Measurements from ENCODE around the gene CEP131. TPM values are rescaled to one million over a fixed set of nuclear protein-coding genes. Genes with fewer than 3 reads are reported as not detected.

The CEP131 gene
- total and polyA plus RNA-seq, 4 donors: 5.0 to 86.6 (median 9.0) TPM

DNA sequence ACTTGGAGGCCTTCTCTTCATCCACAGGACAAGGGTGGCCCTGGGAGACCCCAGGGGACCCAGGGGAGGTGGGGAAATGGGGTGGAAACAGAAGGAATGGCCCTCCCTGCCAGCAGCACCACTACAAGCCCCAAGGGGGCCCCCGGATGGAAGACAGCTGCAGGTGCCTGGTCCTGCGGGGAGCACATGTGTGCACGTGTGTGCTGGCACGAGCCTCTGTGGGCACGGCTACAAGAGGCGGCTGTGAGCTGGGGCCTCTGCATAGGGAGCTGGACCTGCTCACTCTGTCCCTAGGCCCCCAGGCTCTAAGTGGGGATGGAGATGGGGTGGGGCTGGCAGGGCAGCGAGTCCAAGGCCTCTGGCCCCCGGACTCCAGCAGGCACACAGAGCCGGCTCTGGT, 43.5 kb downstream of the CEP131 start:
- DNase-seq (no peak), ATAC-seq (ENCODE audit: low FRiP score) (no peak)
- WGBS, 2 donors: 74 to 76% methylated on average over 9 of the region's 9 CpGs
- no peaks in the 10 kb centered on the region for H3K4me1 ChIP-seq (ENCODE audit: control insufficient read depth in 1 of 2, insufficient read depth in 2 of 2, low read length in 2 of 2)
- H3K36me3 ChIP-seq (ENCODE audit: control insufficient read depth in 1 of 2, insufficient read depth in 2 of 2, low read length in 1 of 2): no peaks in the 10 kb centered on the region
- no peaks in the 10 kb centered on the region for H3K27me3 ChIP-seq (ENCODE audit: control insufficient read depth in 1 of 2, insufficient read depth in 2 of 2, low read length in 1 of 2)
- no peaks in the 10 kb centered on the region for H3K9me3 ChIP-seq (ENCODE audit: control insufficient read depth, low read length)
- intact Hi-C loops (cut with DNase I): no loop called here
- H3K27ac ChIP-seq (ENCODE audit: low read depth in 1 of 2, low read length in 2 of 2): no peak overlapping the region
- H3K4me3 ChIP-seq (ENCODE audit: low read length in 2 of 2): no peak overlapping the region

DNA sequence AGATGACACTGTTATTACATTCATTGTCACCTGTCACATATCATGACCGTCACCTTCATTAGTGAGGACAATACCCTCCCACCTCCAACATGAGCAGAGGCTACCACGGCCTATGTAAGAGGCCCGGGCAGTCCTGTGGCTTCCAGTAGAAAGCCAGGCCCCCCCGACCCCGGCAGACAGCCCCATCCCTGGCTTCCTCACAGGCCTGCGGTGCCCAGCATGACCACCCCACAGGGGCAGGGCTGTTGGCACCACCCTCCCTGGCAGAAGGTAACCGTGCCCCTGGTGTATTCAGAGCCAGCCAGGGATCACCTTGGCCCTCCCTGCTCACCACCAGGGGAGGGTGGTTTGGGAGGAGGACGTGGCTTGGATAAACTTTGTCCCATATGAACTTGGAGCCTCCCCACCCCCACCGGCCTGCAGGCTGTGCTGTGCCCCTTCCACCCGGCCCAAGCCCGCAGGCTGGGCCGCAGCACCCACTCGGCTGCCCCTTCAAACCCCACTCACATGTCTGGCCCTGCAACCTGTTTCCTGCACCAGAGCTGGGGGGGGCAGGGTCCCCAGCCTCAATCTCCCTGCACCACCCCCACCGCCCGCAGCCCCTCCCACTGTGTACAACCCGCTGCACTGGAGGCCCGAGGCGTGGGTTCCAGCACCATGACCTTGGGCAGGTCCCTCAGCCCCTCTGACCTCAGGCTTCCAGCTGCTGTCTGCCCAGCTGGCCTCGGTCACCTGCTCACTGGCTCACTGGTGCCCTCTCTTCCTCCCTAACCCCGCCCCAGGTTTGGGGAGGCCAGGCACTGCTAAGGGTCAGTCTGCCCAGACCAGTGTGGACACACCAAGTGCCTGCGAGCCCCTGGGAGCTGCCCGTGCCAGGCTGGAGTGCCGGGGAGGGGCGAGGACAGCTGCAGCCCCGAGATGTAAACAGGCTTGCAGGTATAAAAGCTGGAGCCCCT, 44.4 kb downstream of the CEP131 start:
- intact Hi-C loops (cut with DNase I): no loop called here
- 93 to 95% methylated on average over 25 of the region's 25 CpGs for WGBS, 2 donors

DNA sequence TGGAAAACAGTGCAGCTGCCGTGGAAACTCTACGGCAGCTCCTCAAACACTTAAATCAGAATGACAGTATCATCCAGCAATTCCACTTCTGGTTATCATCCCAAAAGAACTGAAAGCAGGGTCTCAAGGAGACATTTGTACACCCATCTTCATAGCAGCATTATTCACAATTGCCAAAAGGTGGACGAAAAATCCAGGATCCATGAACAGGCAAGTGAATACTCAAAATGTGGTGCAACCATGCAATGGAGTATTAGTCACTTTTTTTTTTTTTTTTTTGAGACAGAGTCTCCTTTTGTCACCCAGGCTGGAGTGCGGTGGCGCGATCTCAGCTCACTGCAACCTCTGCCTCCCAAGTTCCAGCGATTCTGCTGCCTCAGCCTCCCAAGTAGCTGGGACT, 46.1 kb downstream of the CEP131 start:
- H3K4me3 ChIP-seq (ENCODE audit: low read length in 2 of 2): no peak overlapping the region
- 91 to 93% methylated on average over 7 of the region's 7 CpGs for WGBS, 2 donors
- ATAC-seq (ENCODE audit: low FRiP score) (no peak), DNase-seq (no peak)
- H3K36me3 ChIP-seq (ENCODE audit: control insufficient read depth in 1 of 2, insufficient read depth in 2 of 2, low read length in 1 of 2): no peaks in the 10 kb centered on the region
- H3K4me1 ChIP-seq (ENCODE audit: control insufficient read depth in 1 of 2, insufficient read depth in 2 of 2, low read length in 2 of 2): no peaks in the 10 kb centered on the region
- no peak overlapping the region for H3K27ac ChIP-seq (ENCODE audit: low read depth in 1 of 2, low read length in 2 of 2)
- intact Hi-C loops (cut with DNase I): no loop called here
- H3K9me3 ChIP-seq (ENCODE audit: control insufficient read depth, low read length): no peaks in the 10 kb centered on the region
- no peaks in the 10 kb centered on the region for H3K27me3 ChIP-seq (ENCODE audit: control insufficient read depth in 1 of 2, insufficient read depth in 2 of 2, low read length in 1 of 2)

More for the DNA sequence above, 44.4 kb downstream of the CEP131 start:
- no peak overlapping the region for H3K27ac ChIP-seq (ENCODE audit: low read depth in 1 of 2, low read length in 2 of 2)
- no peak overlapping the region for H3K4me3 ChIP-seq (ENCODE audit: low read length in 2 of 2)
- H3K36me3 ChIP-seq (ENCODE audit: control insufficient read depth in 1 of 2, insufficient read depth in 2 of 2, low read length in 1 of 2): no peaks in the 10 kb centered on the region
- DNase-seq: no peak
- ATAC-seq (ENCODE audit: low FRiP score): no peak
- no peaks in the 10 kb centered on the region for H3K9me3 ChIP-seq (ENCODE audit: control insufficient read depth, low read length)
- H3K4me1 ChIP-seq (ENCODE audit: control insufficient read depth in 1 of 2, insufficient read depth in 2 of 2, low read length in 2 of 2): no peaks in the 10 kb centered on the region
- H3K27me3 ChIP-seq (ENCODE audit: control insufficient read depth in 1 of 2, insufficient read depth in 2 of 2, low read length in 1 of 2): no peaks in the 10 kb centered on the region

DNA sequence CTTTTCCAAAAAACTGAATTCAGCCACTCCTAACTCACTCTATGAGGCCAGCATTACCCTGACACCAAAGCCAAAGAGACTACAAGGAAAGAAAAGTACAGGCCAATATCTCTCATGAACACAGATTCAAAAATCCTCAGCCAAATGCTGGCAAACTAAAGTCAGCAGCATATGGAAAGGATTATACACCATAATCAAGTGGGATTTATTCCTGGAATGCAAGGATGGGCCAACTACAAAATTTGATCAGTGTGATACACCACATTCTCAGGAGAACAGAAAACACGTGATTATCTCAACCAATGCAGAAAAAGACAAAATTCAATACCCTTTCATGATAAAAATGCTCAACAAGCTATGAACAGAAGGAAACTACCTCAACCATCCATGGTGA, 49.0 kb downstream of the CEP131 start:
- no peak for ATAC-seq (ENCODE audit: low FRiP score)
- no peak overlapping the region for H3K27ac ChIP-seq (ENCODE audit: low read depth in 1 of 2, low read length in 2 of 2)
- no peaks in the 10 kb centered on the region for H3K36me3 ChIP-seq (ENCODE audit: control insufficient read depth in 1 of 2, insufficient read depth in 2 of 2, low read length in 1 of 2)
- no peak for DNase-seq
- no peak overlapping the region for H3K4me3 ChIP-seq (ENCODE audit: low read length in 2 of 2)
- H3K27me3 ChIP-seq (ENCODE audit: control insufficient read depth in 1 of 2, insufficient read depth in 2 of 2, low read length in 1 of 2): no peaks in the 10 kb centered on the region
- H3K9me3 ChIP-seq (ENCODE audit: control insufficient read depth, low read length): no peaks in the 10 kb centered on the region
- WGBS, 2 donors: 92 to 97% methylated on average over 1 of the region's 1 CpG
- no peaks in the 10 kb centered on the region for H3K4me1 ChIP-seq (ENCODE audit: control insufficient read depth in 1 of 2, insufficient read depth in 2 of 2, low read length in 2 of 2)
- intact Hi-C loops (cut with DNase I): no loop called here

DNA sequence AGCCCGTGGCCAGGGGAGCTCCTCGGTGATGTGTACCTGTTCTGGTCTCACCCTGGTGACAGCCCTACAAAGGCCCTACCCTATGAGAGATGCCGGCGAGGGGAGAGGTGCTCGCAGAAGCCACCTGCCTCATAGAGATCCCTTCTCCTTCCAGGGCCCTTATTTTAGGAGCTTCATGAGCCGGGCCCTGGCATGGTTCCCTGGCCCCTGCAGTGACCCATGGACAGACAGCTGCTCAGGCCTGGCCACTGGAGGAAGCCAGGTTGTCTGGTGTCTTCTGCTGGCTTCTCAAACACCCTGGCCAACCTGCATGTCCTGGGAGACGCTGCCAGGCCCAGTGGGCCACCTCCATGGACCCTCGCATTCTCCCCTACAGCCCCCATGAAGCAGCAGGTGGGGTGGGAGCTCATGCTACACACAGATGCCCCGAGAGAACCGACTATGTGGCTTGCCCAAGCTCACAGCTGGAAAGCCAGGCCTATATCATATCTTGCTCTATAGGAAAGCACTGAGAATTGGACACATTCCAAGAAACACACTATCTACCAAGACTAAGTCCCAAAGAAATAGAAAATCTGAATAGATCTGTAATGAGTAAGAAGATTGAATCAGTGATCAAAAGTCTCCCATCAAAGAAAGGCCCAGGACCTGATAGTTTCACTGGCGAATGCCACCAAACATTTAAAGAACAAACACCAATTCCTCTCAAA, 49.6 kb downstream of the CEP131 start:
- no peak overlapping the region for H3K4me3 ChIP-seq (ENCODE audit: low read length in 2 of 2)
- DNase-seq: no peak
- no peak overlapping the region for H3K27ac ChIP-seq (ENCODE audit: low read depth in 1 of 2, low read length in 2 of 2)
- H3K4me1 ChIP-seq (ENCODE audit: control insufficient read depth in 1 of 2, insufficient read depth in 2 of 2, low read length in 2 of 2): no peaks in the 10 kb centered on the region
- WGBS, 2 donors: 79 to 82% methylated on average over 11 of the region's 11 CpGs
- H3K36me3 ChIP-seq (ENCODE audit: control insufficient read depth in 1 of 2, insufficient read depth in 2 of 2, low read length in 1 of 2): no peaks in the 10 kb centered on the region
- no peaks in the 10 kb centered on the region for H3K9me3 ChIP-seq (ENCODE audit: control insufficient read depth, low read length)
- intact Hi-C loops (cut with DNase I): no loop called here
- no peaks in the 10 kb centered on the region for H3K27me3 ChIP-seq (ENCODE audit: control insufficient read depth in 1 of 2, insufficient read depth in 2 of 2, low read length in 1 of 2)
- ATAC-seq (ENCODE audit: low FRiP score): no peak

DNA sequence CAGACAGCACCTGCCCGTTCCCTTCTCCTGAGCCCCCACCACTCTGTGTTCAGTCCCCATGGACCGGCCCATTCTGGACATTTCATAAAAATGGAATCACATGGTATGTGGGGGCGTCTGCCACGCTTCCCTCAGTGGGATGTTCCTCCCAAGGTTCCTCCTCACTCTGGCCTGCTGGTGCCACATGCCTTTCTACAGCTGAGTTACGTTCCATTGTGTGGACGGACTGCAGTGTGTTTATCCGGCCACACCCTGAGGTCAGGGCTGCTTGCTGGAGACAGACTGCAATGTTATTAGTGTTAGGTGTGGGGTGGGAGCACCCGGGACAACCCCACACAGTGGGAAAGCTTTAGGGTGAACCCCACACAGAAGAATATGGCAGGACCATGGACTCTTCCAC, 50.8 kb downstream of the CEP131 start:
- 83 to 87% methylated on average over 8 of the region's 8 CpGs for WGBS, 2 donors
- no peaks in the 10 kb centered on the region for H3K36me3 ChIP-seq (ENCODE audit: control insufficient read depth in 1 of 2, insufficient read depth in 2 of 2, low read length in 1 of 2)
- DNase-seq (no peak), ATAC-seq (ENCODE audit: low FRiP score) (no peak)
- intact Hi-C loops (cut with DNase I): no loop called here
- no peak overlapping the region for H3K27ac ChIP-seq (ENCODE audit: low read depth in 1 of 2, low read length in 2 of 2)
- no peak overlapping the region for H3K4me3 ChIP-seq (ENCODE audit: low read length in 2 of 2)
- H3K27me3 ChIP-seq (ENCODE audit: control insufficient read depth in 1 of 2, insufficient read depth in 2 of 2, low read length in 1 of 2): no peaks in the 10 kb centered on the region
- no peaks in the 10 kb centered on the region for H3K4me1 ChIP-seq (ENCODE audit: control insufficient read depth in 1 of 2, insufficient read depth in 2 of 2, low read length in 2 of 2)
- H3K9me3 ChIP-seq (ENCODE audit: control insufficient read depth, low read length): no peaks in the 10 kb centered on the region

DNA sequence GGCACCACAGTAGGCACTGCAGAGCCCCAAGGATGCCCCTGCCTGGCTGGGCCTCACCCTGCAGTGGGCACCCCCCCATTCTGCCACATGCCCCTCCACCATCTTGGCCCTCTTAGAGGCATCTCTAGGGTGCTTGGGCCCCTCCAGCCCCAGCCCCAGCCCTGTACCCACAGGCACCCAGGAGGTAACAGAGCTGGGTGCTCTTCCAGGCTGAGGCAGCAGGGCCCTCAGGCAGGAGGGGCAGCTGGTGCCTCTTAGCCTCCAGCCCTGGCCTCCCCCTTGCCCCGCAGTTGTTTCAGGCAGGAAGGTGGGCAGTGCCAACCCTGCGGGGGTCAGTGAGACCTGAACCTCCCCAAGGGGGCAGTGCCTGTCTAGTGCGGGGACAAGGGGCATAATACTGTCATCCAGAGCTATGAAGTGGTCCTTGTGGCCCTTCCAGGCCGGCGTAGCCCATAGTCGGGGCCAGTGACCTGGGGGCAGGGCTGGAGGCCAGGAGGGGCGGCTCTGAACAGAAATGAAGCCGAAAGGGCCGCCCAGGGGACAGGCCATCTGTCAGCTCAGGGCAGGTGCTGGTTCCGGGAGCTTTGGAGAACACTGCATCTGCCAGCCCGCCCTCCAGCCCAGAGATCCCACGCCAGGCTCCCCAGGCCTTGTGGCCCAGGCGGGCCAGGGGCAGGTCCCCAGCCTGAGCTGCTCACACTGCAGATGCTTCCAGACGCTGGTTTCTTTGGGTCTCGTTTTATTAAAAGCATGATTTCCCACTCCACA, 51.9 kb downstream of the CEP131 start:
- 81 to 86% methylated on average over 15 of the region's 15 CpGs for WGBS, 2 donors
- Histone ChIP-seq H3K27ac (ENCODE audit: low read depth in 1 of 2, low read length in 2 of 2) (no peak overlapping the region), H3K36me3 (ENCODE audit: control insufficient read depth in 1 of 2, insufficient read depth in 2 of 2, low read length in 1 of 2) (no peaks in the 10 kb centered on the region), H3K27me3 (ENCODE audit: control insufficient read depth in 1 of 2, insufficient read depth in 2 of 2, low read length in 1 of 2) (no peaks in the 10 kb centered on the region), H3K4me3 (ENCODE audit: low read length in 2 of 2) (no peak overlapping the region), H3K4me1 (ENCODE audit: control insufficient read depth in 1 of 2, insufficient read depth in 2 of 2, low read length in 2 of 2) (no peaks in the 10 kb centered on the region), H3K9me3 (ENCODE audit: control insufficient read depth, low read length) (no peaks in the 10 kb centered on the region)
- no peak for ATAC-seq (ENCODE audit: low FRiP score)
- intact Hi-C loops (cut with DNase I): no loop called here
- DNase-seq: no peak

DNA sequence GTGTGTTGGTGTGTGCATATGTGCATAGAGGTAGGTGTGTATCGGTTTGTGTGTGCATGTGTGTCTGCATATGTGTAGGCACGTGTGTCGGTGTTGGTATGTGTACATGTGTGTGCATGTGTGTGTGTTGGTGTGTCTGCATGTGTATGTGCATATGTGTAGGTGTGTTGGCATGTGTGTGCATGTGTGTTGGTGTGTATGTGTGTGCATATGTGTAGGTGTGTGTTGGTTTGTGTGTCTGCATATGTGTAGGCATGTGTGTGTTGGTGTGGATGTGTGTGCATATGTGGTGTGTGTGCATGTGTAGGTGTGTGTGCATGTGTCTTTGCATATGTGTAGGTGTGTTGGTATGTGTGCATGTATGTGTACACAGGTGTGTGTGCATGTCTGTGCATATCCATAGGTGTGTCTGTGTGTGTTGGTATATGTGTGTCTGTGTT, 52.9 kb downstream of the CEP131 start:
- intact Hi-C loops (cut with DNase I): no loop called here
- no peaks in the 10 kb centered on the region for H3K9me3 ChIP-seq (ENCODE audit: control insufficient read depth, low read length)
- no peak for ATAC-seq (ENCODE audit: low FRiP score)
- no peaks in the 10 kb centered on the region for H3K36me3 ChIP-seq (ENCODE audit: control insufficient read depth in 1 of 2, insufficient read depth in 2 of 2, low read length in 1 of 2)
- H3K27ac ChIP-seq (ENCODE audit: low read depth in 1 of 2, low read length in 2 of 2): no peak overlapping the region
- 74 to 93% methylated on average over 3 of the region's 3 CpGs for WGBS, 2 donors
- no peaks in the 10 kb centered on the region for H3K4me1 ChIP-seq (ENCODE audit: control insufficient read depth in 1 of 2, insufficient read depth in 2 of 2, low read length in 2 of 2)
- H3K27me3 ChIP-seq (ENCODE audit: control insufficient read depth in 1 of 2, insufficient read depth in 2 of 2, low read length in 1 of 2): no peaks in the 10 kb centered on the region
- no peak overlapping the region for H3K4me3 ChIP-seq (ENCODE audit: low read length in 2 of 2)
- no peak for DNase-seq
